Measurements from ENCODE around the gene VRK3.

The VRK3 gene

GRCh38 chr19:49978324-49978723 lies 46.8 kb downstream of the VRK3 start:
- TF ChIP-seq CTCF (IDR thresholded peaks at IDR 0.05; ENCODE audit: borderline replicate concordance, extremely low read depth, low read length, poor library complexity, severe bottlenecking): no peak
- TF ChIP-seq EZH2 (IDR thresholded peaks at IDR 0.05; ENCODE audit: borderline replicate concordance, low read depth, low read length, severe bottlenecking): no peak
- Histone ChIP-seq H4K20me1 (ENCODE audit: insufficient read depth, low read length) (peaks cover 17% of the 10 kb centered on the region), H3K4me2 (ENCODE audit: insufficient read depth, low read length) (no peak overlapping the region), H3K4me1 (ENCODE audit: insufficient read depth, low read length) (no peaks in the 10 kb centered on the region), H3K27ac (ENCODE audit: low read length) (no peak overlapping the region), H3K36me3 (ENCODE audit: insufficient read depth, low read length) (peaks cover 26% of the 10 kb centered on the region), H3K79me2 (ENCODE audit: insufficient read depth, low read length) (no peaks in the 10 kb centered on the region), H3K9ac (ENCODE audit: low read depth, low read length) (no peak overlapping the region), H3K27me3 (ENCODE audit: insufficient read depth, low read length, poor library complexity) (no peaks in the 10 kb centered on the region), H3K4me3 (ENCODE audit: low read depth in 1 of 2, low read length in 2 of 2) (no peak overlapping the region), H3K9me3 (ENCODE audit: insufficient read depth, low read length, severe bottlenecking) (no peaks in the 10 kb centered on the region), H2AFZ (ENCODE audit: low read depth, low read length) (no peak overlapping the region)
- ATAC-seq (ENCODE audit: insufficient read depth, low read depth) (no peak), DNase-seq (no peak)

GRCh38 chr19:49977881-49978280 lies 47.3 kb downstream of the VRK3 start:
- no peaks in the 10 kb centered on the region for H3K27me3 ChIP-seq (ENCODE audit: insufficient read depth, low read length, poor library complexity)

GRCh38 chr19:49977076-49977475 lies 48.1 kb downstream of the VRK3 start:
- Histone ChIP-seq H3K36me3 (ENCODE audit: insufficient read depth, low read length) (peaks cover 25% of the 10 kb centered on the region), H3K4me2 (ENCODE audit: insufficient read depth, low read length) (no peak overlapping the region), H3K4me1 (ENCODE audit: insufficient read depth, low read length) (no peaks in the 10 kb centered on the region), H3K79me2 (ENCODE audit: insufficient read depth, low read length) (no peaks in the 10 kb centered on the region), H3K9me3 (ENCODE audit: insufficient read depth, low read length, severe bottlenecking) (no peaks in the 10 kb centered on the region), H3K9ac (ENCODE audit: low read depth, low read length) (no peak overlapping the region), H3K4me3 (ENCODE audit: low read depth in 1 of 2, low read length in 2 of 2) (no peak overlapping the region), H3K27ac (ENCODE audit: low read length) (no peak overlapping the region), H4K20me1 (ENCODE audit: insufficient read depth, low read length) (peaks cover 23% of the 10 kb centered on the region), H2AFZ (ENCODE audit: low read depth, low read length) (no peak overlapping the region), H3K27me3 (ENCODE audit: insufficient read depth, low read length, poor library complexity) (no peaks in the 10 kb centered on the region)
- no peak for DNase-seq
- ATAC-seq (ENCODE audit: insufficient read depth, low read depth): no peak
- TF ChIP-seq CTCF (IDR thresholded peaks at IDR 0.05; ENCODE audit: borderline replicate concordance, extremely low read depth, low read length, poor library complexity, severe bottlenecking): no peak

More at GRCh38 chr19:49977881-49978280, 47.3 kb downstream of the VRK3 start:
- no peak overlapping the region for H3K9ac ChIP-seq (ENCODE audit: low read depth, low read length)
- no peaks in the 10 kb centered on the region for H3K9me3 ChIP-seq (ENCODE audit: insufficient read depth, low read length, severe bottlenecking)
- DNase-seq: no peak
- H3K79me2 ChIP-seq (ENCODE audit: insufficient read depth, low read length): no peaks in the 10 kb centered on the region
- TF ChIP-seq CTCF (IDR thresholded peaks at IDR 0.05; ENCODE audit: borderline replicate concordance, extremely low read depth, low read length, poor library complexity, severe bottlenecking) (no peak), EZH2 (IDR thresholded peaks at IDR 0.05; ENCODE audit: borderline replicate concordance, low read depth, low read length, severe bottlenecking) (no peak)
- peaks cover 18% of the 10 kb centered on the region for H4K20me1 ChIP-seq (ENCODE audit: insufficient read depth, low read length)
- no peaks in the 10 kb centered on the region for H3K4me1 ChIP-seq (ENCODE audit: insufficient read depth, low read length)
- no peak for ATAC-seq (ENCODE audit: insufficient read depth, low read depth)
- no peak overlapping the region for H3K4me2 ChIP-seq (ENCODE audit: insufficient read depth, low read length)
- H3K4me3 ChIP-seq (ENCODE audit: low read depth in 1 of 2, low read length in 2 of 2): no peak overlapping the region
- H2AFZ ChIP-seq (ENCODE audit: low read depth, low read length): no peak overlapping the region
- H3K27ac ChIP-seq (ENCODE audit: low read length): no peak overlapping the region
- peaks cover 26% of the 10 kb centered on the region for H3K36me3 ChIP-seq (ENCODE audit: insufficient read depth, low read length)

GRCh38 chr19:49976496-49976895 lies 48.7 kb downstream of the VRK3 start:
- DNase-seq (no peak), ATAC-seq (ENCODE audit: insufficient read depth, low read depth) (no peak)
- TF ChIP-seq EZH2 (IDR thresholded peaks at IDR 0.05; ENCODE audit: borderline replicate concordance, low read depth, low read length, severe bottlenecking) (no peak), CTCF (IDR thresholded peaks at IDR 0.05; ENCODE audit: borderline replicate concordance, extremely low read depth, low read length, poor library complexity, severe bottlenecking) (no peak)
- Histone ChIP-seq H3K4me3 (ENCODE audit: low read depth in 1 of 2, low read length in 2 of 2) (no peak overlapping the region), H3K4me2 (ENCODE audit: insufficient read depth, low read length) (no peak overlapping the region), H2AFZ (ENCODE audit: low read depth, low read length) (no peak overlapping the region), H3K79me2 (ENCODE audit: insufficient read depth, low read length) (no peaks in the 10 kb centered on the region), H3K9ac (ENCODE audit: low read depth, low read length) (no peak overlapping the region), H3K4me1 (ENCODE audit: insufficient read depth, low read length) (no peaks in the 10 kb centered on the region), H4K20me1 (ENCODE audit: insufficient read depth, low read length) (peaks cover 23% of the 10 kb centered on the region), H3K27me3 (ENCODE audit: insufficient read depth, low read length, poor library complexity) (no peaks in the 10 kb centered on the region), H3K27ac (ENCODE audit: low read length) (no peak overlapping the region), H3K9me3 (ENCODE audit: insufficient read depth, low read length, severe bottlenecking) (no peaks in the 10 kb centered on the region), H3K36me3 (ENCODE audit: insufficient read depth, low read length) (peaks cover 19% of the 10 kb centered on the region)
